ENCODE measurements around the gene APIP.

Gene APIP, protein sequence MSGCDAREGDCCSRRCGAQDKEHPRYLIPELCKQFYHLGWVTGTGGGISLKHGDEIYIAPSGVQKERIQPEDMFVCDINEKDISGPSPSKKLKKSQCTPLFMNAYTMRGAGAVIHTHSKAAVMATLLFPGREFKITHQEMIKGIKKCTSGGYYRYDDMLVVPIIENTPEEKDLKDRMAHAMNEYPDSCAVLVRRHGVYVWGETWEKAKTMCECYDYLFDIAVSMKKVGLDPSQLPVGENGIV

DNA sequence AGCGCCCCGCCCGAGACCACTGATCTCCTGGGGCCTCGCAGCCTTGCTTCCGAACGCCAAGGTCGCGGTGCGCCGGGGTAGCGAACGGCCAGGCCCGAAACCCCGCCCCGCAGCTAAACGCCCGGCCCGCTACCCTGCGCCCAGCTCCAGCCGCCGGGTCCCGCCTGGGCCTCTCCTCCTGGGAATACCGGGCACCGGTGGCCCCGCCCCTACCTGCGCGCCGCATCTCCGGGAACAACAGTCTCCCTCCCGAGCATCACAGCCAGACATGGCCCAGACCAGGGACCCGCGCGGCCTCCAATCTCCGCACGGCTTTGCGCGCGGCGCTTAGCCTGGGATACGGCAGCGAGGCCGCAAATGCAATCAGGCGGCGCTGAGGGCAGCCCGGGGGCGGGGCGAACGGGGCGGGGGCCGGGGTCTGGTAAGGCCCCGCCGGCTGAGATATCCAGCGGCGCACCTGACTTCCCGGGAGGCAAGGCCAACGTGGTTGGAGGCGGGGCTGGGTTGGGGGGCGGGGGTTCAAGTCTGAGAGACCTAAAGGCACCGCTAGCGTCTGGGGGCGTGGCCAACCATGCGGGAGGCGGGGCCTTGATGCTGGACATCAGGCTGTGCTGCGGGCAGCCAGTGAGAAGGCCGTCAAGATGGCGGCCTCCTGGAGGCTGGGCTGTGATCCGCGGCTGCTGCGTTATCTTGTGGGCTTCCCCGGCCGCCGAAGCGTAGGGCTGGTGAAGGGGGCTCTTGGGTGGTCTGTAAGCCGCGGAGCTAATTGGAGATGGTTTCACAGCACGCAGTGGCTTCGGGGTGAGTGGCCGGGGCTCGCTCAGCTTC, at the start of gene APIP, which contains the start of gene PDHX:
Gene APIP (minus strand): TSS at position 365 of the 828 bp plus-strand sequence. CDS start 95 bp downstream, at position 270.
Gene PDHX (plus strand): TSS at position 604 of the 828 bp plus-strand sequence. CDS start 38 bp downstream, at position 642.
- DNase-seq = peak; percentile 97

DNA sequence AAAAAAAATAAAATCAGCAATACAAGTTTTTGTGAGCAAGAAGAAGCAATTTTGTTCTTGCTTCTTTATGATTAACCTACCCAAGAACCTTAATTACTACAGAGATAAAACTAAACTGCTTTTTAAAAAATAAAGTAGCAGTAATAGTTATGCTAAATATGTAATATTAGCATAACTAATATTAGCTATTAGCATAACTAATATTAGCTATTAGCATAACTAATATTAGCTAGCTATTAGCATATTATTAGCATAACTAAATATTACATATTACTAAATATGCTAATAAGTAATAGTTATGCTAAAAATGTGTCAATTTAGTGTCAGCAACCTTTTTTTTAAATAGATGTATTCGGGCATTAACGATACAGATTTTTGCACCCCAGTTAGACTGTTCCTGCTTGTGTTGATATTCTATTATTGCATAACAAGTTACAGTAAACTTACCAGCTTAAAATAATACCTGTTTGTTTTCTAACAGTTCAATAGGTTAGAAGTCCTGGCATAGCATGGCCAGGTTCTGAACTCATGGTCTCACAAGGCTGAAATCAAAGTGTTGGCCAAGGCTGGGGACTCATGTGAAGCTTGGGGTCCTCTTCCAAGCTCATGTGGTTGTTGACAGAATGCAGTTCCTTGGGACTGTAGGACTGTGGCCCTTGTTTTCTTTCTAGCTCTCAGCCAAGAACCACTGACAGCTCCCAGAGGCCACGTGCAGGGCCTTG, 48.6 kb upstream of the APIP start:
- DNase-seq = no peak

DNA sequence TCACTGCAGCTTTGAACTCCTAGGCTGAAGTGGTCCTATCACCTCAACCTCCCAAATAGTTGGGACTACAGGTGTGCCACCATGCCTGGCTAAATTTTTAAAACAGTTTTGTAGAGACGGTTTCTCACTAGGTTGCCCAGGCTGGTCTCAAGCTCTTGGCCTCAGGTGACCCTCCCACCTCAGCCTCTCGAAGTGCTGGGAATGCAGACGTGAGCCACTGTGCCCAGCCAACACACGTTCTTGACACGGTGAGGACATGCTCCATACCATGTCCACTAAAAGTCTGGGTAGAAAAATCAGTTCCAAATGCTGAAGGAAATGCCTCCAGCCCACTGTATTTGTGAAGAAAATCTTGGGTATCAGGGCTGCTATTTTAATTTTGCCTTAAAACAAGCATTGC, 47.2 kb upstream of the APIP start:
- no peak for DNase-seq

DNA sequence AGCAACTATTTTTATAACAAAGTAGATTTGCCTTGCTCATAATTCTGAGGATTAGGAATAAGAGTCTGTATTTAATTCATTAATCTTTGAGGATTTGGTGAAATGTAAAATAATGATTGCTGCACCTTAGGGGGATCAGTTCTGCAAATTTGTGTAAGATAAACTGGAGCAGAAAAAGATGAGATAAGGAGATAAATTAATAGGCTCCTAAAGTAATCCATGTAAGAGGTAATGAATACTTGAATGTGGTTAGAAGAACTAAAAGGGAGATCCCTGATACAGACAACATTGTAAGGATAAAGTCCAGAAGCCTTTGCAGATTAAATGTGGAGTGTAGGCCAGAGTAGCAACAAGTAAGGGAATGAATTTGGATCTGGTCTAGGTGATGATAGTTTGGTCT, 45.9 kb upstream of the APIP start:
- no peak for DNase-seq

DNA sequence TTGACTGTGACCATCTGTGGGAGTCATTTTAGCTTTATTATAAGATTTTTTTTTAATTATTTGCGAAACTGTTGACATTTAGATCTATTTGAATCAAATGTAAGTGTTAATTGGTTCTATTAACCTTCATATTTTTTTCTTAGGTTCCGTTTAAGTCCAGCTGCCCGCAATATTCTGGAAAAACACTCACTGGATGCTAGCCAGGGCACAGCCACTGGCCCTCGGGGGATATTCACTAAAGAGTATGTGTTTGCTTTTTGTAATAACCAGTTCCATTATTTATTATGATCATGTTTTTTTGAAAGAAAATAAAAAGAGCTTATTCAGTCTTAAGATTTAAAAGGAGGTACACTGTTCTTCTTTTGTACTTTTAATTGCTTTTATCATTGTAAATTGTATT, 44.1 kb upstream of the APIP start:
- peak; percentile 37 for DNase-seq

DNA sequence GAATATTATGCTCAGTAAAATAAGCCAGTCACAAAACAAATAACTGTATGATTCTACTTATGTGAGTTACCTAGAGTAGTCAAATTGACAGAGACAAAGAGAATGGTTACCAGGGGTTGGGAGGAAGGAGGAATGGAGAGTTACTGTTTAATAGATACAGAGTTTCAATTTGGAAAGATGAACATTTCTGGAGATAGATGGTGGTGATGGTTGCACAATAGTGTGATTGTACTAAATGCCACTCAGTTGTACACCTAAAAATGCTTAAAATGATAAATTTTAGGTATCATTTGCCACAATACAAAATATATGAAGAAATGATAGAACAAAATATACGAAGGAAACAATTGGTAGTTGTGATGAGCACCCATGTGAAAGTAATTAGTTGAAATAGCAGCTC, 43.6 kb upstream of the APIP start:
- no peak for DNase-seq

DNA sequence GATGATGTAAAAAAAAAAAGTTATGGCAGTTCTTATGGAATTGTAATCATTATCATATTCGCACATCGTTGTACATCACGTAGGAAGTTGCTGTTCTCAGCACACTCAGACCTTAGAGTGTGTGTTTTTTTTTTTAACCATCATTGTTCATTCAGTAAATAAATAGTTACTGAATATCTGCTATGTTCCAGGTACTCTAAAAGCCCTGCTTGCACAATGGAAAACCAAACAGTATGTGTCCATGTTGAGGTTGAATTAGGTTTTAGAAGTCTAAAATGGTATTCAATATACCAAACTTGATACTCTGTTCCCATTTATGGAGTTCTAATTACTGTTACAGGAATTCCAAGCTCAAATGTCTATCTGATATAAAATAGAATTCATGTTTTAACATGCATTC, 41.4 kb upstream of the APIP start:
- no peak for DNase-seq

DNA sequence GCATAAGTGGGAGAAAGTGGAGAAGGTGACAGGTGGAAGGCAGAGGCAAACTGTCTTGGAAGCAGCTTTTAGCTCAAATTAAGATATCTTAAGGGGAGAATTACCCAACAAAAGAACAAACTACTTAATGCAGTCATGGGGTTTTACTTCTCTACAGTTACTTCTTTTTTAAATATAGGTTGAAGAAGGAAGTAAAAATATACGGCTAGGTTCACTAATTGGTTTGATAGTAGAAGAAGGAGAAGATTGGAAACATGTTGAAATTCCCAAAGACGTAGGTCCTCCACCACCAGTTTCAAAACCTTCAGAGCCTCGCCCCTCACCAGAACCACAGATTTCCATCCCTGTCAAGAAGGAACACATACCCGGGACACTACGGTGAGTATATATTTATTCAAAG, 41.0 kb upstream of the APIP start:
- DNase-seq = no peak

DNA sequence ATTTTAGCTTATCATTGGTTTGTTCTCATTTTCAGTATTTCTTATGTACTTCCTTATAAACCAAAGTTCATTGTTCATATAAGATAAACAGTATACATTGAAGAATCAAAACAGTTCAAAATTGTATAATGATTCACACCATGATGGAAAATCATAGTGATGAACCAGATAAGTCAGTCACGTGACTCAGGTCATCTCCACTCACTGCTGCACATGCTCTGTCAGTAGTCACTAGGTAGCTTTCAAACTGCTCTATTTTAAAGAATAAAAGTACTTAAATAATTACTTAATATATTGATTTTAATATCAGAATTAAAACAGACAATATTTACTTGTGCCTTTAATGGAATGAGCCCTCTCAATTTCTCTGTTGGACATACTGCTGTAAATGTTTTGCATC, 37.8 kb upstream of the APIP start:
- no peak for DNase-seq

DNA sequence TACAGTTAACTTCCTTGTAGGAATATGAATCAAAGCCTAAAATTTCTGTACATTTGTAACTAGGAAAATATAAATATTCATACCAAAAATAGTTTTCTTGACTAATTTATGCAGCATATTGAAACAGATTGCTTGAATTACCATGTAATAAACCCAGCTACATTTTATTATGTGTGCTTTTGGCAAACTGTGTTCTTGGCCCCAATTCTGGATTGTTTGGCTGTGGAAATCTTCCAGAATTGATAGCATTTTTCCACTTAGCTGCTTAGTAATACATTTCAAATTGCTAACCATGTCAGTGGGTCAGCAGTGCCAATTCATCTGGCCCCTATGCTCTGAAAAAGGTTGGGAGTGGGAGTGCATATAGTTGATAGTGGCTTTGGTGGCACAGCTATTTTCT, 32.5 kb upstream of the APIP start:
- DNase-seq = no peak

DNA sequence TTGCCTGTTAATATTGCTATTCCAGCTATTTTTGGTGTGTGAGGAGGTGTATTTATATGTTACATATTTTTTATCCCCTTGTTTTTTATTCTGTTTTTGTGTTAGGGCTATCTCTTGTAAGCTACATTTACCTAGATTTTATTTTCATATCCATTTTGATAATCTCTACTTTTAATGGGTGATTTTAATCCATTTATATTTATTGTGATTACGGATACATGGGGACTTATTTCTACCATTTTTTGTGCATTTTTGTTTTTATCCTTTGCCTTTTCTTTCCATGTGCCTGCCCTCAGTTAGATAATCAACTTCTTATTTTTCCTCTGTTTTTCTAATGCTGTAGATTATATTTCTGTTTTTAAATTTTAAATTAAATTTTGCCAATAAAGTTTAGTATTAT, 28.5 kb upstream of the APIP start:
- no peak for DNase-seq

DNA sequence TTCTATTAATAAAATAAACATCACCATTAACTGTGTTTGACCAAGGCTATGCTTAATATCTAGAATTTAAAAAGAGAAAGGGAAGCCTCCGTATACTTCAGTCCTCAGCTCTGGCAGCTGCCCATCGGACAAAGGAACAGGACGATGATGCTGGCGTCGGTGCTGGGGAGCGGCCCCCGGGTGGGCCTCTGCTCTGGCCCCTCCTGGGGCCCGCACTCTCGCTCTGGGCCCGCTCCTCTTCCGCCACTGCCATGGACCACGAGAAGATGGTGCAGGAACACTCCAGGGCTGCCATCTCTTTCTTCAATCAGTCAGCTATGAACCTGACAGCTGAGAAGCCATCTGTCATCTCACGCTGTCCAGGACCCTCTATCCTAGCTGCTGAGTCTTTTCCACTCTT, 25.5 kb upstream of the APIP start:
- DNase-seq = no peak

DNA sequence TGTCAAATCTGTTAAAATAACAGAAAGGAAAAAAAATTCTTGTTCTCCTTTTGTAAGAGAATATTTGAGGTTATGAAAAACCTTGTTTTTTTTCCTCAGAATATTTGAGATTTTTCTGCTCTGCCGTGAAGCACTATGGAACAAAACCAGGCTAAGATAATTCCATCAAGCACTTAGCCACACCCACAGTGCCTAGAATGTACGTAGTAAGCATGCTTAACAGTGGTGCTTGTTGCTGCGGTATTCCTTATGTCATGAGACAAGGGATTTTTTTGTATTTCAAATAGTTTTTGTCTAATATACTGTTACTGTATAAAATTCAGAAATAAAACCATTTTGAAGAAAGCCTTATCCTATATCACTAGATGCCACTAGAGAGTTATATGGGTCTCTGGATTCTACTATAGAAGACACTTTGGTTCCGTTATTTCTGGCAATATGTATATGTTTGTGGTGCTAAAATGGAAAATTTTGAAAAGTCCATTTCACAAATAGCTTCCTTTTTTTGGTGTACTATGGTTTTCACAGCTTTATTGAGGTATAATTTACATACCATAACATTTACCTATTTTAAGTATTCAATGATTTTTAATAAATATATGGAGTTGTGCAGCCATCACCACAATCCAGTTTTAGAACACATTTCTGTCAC, 24.0 kb upstream of the APIP start:
- DNase-seq = no peak

DNA sequence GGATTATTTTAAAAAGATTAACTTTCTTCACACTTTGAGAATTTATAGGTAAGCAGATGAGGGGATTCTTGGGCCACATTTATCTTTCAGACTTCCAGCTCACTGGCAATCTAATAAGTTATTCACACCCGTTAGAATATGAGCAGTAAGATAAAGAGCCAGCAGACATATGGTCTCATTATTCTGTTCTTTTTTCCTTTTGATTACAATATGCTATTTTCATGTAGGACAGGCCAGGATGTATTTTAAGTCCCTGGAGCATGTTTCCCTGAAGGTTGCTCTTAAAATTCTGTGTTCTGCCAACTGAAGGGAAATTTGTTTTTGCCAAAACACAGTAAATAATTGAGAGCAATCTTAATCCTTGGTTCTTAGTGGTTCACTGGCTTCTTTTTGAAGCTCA, 22.4 kb upstream of the APIP start:
- no peak for DNase-seq

DNA sequence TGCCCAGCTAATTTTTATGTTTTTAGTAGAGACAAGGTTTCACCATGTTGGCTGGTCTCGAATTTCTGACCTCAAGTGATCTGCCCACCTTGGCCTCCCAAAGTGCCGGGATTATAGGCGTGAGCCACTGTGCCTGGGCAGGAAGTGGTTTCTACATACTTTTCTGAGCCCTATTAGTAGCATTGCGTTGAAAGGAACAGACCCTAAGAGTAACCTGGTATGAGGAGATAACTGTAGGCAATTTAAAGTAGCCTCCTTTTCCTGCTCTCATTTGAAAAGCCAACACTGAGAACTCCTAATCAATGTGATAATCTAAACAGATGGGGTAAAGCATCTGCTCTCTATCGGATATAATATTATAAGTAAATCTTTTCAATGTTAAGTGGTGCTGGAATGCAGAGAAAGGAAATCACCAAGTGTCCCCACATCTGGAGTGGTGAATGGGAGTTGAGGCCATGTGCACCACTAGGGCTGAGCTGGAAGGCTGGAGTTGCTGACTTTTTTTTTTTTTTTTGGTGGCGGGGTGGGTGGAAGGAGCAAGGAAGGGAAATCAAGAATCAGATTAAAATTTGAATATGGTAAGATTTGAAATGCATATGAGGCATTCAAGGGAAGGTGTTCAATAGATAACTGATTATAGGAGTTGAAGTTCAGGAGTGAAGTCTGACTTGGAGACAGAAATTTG, 20.9 kb upstream of the APIP start:
- no peak for DNase-seq

DNA sequence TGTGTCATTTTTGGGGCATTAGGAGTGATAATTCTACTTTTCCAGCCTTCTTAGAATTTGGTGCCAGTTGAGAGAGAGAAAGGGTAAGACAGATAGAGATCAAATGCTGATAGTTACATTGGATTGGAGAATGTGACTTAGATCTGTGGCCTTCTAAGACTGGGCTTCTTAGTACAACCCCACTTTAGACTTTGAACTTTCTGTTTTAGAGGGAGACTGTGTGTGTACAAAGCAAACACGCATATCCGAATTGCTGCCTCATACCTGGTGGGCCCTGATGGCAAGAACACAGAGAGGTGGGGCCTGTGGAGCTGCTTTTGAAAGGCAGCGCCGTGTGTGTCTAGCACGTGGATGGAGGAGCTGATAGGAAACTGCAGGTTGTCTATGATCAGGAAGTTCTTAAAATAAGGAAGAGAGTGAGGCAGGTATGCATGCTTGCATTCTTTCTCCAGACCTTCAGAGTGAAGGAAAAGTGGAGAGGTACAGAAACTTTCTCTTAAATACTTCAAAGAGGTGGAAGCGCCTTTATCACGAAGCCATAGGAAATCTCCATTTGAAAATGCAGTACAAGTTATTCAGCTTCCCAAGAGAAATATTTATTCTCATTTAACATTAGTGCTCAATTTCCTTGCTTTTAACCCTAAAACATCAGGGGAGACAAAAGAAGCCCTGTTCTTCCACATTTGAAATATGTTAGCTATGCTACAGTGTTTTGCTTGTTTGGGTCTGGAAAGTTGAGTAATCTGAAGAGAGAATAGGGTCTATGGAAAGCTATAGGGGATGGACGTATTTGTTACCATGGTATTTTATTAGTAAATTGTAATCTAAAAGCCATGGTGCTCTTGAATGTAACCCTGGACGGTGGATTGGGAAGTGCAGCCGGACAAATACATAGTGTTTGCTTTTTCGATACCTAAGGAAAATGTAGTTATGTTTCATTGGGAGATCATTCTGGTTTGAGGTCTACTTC, 13.9 kb upstream of the APIP start:
- DNase-seq = no peak

DNA sequence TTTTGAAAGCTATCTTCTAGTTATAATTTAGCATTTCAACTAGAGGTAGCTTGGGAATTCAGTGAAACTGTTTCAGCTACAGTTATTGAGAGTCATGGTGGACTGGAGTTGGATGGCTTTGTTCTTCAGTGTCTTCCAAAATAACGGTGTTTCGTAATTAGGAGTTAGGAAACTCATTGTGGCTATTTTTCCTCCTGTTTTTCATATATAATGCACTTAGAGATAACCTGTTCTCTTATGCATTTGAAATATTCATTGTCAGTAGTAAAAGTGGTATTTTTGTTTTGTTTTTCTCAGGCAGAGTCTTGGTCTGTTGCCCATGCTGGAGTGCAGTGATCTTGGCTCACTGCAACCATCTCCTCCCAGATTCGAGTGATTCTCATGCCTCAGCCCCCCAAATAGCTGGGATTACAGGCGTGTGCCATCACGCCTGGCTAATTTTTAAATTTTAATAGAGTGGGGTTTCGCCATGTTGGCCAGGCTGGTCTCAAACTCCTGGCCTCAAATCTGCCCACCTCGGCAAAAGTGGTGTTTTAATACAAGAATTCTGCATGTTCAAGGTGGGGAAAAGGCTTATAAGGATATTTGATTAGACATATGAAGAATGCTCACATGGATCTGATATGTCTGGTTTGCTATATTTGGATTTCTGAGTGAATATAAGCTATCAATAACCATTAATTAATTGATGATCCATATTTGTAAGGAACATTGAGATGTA, 12.9 kb upstream of the APIP start:
- no peak for DNase-seq

DNA sequence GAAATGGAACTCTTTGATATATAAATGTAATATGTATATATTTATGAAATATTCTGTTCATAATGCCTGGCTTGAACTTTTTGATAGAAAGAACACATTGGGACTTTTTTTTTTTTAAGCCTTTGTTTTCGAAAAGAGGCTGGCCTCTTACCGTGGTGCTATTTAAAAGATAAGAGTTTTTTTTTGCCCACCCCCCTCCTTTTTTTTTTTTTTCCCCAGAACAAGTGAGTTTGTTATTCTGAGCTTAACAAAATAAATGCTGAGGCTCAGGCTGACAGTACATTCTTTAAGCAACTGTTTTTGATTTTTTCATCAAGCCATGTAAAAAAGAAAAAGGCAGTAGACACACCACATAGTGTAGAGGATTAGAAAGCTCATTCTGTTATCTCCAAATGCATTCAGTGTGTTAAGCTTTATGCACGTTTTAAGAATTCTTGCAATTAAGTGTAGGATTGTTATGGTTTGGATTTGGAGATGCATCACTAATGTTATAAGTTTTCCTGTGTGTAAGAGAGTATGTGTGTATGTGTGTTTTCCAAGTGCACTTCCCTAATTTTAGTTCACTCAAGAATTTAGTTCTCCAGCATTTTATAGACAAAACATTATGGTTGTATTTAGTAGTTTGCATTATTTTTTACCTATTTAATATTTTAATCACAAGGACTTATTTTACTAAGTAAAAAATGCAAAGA, 12.2 kb upstream of the APIP start:
- DNase-seq = no peak

DNA sequence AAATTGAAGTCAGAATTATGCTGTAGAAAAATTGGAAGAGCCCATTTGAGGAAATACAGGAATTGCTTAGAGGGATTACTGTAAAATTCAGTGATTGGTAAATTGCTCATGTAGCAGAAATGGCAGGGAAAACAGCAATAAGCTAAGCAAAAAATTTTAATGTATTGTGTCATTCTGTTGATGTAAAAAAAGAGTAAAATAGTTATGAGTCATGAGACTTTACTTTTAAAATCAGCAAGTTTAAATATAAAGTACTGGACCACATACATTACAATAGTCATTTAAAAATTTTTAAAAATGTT, 10.6 kb upstream of the APIP start:
- no peak for DNase-seq

DNA sequence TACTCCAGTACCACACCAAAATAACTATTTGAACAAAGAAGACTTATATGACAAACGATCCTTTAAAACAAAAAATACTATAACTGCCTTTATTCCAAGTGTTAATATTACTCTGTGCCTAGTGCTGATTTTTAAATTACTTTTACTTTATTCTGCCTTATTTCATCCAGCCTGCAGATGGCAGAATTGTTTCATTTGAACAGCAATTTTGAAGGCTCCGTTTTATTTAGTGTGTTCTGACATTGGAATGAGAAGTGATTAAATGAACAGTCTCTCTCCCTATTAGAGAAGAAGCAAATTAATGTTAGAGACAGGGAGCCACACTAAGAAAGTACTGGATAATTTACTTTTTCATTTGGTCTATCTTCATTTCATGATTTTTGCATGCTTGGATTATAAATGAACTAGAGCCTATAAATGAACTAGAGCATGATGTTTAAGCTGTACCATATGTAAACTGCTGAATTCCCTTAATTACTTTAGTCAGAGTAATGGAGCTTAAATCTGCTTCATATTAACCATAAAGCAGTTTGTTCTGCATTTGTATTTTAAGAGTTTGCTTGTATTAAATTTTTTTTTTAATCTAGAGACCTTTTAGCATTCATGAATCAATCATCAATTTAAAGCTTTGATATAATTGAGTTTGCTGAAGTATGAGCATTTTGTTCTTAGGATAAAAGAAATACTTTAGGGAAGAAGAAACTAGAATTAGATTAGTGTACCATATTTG, 10.1 kb upstream of the APIP start:
- peak; percentile 38 for DNase-seq
